ENCODE results near the gene CTR9.

The CTR9 gene

DNA sequence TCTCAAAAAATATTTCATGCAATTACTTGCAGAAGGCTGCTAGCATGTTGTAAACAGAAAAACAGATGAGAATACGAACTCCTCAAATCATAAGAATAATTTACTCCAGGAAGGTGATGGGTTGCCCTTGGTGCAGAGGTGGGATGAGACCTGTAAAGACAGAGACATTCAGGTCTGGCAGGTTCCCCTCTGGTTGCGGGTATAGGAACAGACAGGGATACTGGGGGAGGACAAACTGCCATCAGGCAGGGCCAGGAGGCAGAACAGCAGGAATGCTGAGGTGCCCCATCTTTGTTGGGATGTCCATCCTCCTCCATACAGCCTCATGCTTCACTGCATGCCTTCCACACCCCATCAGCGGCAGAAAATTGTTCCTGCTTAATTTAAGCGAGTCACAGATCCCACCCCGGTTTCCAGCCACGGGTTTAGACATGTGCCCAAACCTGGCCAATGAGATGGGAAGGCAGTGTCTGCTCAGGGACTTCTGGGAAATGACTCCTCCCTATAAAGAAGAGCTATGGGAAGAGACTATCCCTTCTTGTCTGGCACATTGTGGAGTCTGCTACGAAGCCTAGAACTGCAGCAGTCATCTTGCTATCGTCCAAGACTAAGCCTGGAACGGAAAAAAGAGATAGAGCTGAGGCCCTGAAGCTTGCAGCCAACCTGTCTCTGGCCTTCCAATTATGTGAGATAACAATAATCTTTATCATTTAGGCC lies 34.3 kb upstream of the CTR9 start:
- ChIA-PET CTCF (interaction anchor here (0.7 to 1.5 kb wide), 4 partner anchors 20 to 310 kb away, joined by 3 read pairs; partner anchors contain the start of gene RNF141), POLR2A (interaction anchor here (1.1 kb wide), 1 partner anchor 23 kb away, joined by 3 read pairs; the partner anchor contains the start of gene IRAG1)
- TF ChIP-seq, protein P1, sequence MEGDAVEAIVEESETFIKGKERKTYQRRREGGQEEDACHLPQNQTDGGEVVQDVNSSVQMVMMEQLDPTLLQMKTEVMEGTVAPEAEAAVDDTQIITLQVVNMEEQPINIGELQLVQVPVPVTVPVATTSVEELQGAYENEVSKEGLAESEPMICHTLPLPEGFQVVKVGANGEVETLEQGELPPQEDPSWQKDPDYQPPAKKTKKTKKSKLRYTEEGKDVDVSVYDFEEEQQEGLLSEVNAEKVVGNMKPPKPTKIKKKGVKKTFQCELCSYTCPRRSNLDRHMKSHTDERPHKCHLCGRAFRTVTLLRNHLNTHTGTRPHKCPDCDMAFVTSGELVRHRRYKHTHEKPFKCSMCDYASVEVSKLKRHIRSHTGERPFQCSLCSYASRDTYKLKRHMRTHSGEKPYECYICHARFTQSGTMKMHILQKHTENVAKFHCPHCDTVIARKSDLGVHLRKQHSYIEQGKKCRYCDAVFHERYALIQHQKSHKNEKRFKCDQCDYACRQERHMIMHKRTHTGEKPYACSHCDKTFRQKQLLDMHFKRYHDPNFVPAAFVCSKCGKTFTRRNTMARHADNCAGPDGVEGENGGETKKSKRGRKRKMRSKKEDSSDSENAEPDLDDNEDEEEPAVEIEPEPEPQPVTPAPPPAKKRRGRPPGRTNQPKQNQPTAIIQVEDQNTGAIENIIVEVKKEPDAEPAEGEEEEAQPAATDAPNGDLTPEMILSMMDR (IDR thresholded peaks at IDR 0.05; ENCODE audit: insufficient read depth, low read length, missing control alignments), result no peak
- DNase-seq (ENCODE audit: low read depth, low spot score), result no peak
- H3K4me3 ChIP-seq (ENCODE audit: low read depth, low read length), result no peak overlapping the region

DNA sequence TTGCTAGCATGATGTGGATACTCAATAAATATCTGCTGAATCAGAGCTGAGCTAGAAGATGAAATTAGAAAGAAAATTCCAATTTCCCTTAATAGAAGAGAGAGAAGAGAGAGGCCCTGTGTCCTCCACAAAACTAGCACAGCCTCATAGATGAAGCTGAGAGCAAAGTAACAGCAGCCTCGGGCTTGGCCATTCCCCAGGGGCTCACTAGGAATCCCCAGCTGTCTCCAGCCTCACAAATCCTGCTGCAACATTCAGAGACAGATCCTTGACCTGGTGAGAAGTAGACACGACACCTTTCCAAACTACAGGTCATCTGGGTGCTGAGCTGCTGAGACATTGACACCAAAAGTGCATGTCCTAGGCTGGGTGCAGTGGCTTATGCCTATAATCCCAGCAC lies 31.4 kb upstream of the CTR9 start:
- ChIA-PET CTCF (interaction anchor here (0.9 to 1.2 kb wide), 2 partner anchors 11 to 65 kb away, joined by 3 read pairs; no protein-coding TSS in a partner anchor), POLR2A (no interaction called here)
- TF ChIP-seq, protein P1 (IDR thresholded peaks at IDR 0.05; ENCODE audit: insufficient read depth, low read length, missing control alignments), result no peak
- H3K4me3 ChIP-seq (ENCODE audit: low read depth, low read length), result no peak overlapping the region
- no peak for DNase-seq (ENCODE audit: low read depth, low spot score)

DNA sequence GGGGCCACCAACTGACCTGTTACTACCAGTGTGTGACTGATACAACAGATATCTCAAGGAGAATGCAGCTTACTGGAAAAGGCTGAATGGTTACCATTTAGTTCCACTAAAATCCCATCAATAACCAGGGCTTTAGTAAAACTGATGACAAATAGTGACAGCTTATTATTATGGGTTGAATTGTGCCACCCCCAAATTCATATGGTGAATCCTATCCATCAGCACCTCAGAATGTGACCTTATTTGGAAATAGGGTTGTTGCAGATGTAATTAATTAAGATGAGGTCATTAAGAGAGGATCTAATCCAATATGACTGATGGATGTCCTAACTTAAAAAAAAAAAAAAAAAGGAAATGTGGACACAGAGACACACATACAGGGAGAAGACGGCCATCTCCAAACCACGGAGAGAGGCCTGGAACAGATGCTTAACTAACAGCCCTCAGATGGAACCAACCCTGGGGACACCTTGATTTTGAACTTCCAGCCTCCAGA lies 30.1 kb upstream of the CTR9 start:
- POLR2A ChIA-PET, result no interaction called here
- H3K4me3 ChIP-seq (ENCODE audit: low read depth, low read length), result no peak overlapping the region
- CTCF ChIA-PET, result interaction anchor here (0.9 kb wide), 1 partner anchor 9 kb away, joined by 3 read pairs; no protein-coding TSS in a partner anchor
- TF ChIP-seq, protein P1 (IDR thresholded peaks at IDR 0.05; ENCODE audit: insufficient read depth, low read length, missing control alignments), result no peak
- no peak for DNase-seq (ENCODE audit: low read depth, low spot score)

DNA sequence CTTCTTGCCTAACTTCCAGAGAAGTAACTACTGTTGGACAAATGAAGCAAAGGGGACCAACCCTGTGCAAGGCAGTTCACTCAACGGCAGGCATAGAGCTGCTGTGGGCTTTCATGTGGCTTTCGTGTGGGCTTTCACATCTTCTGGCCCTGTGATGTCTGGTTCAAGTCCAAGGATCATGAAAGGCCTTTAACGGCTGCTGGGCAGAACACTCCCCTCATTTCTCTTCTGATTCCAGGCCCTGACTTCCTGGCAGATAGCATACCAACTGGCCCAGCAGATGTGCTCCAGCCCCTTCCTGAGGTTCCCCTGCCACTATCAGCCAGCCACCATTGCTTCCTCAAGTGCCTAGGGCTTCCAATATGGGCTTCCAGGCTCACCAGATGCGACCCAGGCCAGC lies 28.7 kb upstream of the CTR9 start:
- no peak for DNase-seq (ENCODE audit: low read depth, low spot score)
- ChIA-PET CTCF (interaction anchor here (2.5 kb wide), 1 partner anchor 96 kb away, joined by 5 read pairs; no protein-coding TSS in a partner anchor), POLR2A (no interaction called here)
- TF ChIP-seq, protein P1 (IDR thresholded peaks at IDR 0.05; ENCODE audit: insufficient read depth, low read length, missing control alignments), result no peak
- H3K4me3 ChIP-seq (ENCODE audit: low read depth, low read length), result no peak overlapping the region

DNA sequence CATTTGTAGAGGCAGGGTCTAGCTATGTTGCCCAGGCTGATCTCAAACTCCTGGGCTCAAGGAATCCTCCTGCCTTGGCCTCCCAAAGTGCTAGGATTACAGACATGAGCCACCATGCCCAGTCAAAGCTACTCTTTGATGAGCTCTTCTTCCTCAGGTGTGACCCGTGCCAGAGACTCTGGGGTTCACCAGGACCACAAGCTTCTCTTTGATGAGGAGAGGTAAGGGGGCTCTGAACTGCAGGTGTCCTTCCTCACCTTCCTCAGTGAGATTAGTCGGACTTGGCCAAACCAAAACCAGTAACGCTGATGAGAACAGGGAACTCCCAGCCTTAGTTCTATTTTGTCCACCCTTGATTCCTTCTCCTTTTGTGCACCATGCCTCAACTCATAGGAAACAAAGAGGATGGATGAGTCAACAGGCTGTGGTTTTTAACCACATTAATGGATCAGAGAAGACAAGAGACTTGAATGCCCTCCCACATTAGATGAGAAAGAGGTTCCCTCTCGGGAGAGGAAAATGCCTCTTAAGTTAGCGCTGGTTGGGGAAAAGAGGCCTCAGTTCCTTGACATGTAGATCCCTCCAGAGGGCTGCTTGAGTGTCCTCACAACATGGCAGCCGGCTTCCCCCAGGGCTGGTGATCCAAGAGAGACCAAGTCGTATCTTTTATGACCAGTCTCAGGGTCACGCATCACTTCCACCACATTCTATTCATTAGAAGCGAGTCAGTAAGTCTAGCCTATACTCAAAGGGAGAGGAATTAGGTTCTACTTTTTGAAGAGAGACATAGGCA lies 25.7 kb upstream of the CTR9 start:
- DNase-seq (ENCODE audit: low read depth, low spot score), result no peak
- TF ChIP-seq, protein P1 (IDR thresholded peaks at IDR 0.05; ENCODE audit: insufficient read depth, low read length, missing control alignments), result no peak
- POLR2A ChIA-PET, result no interaction called here
- no peak overlapping the region for H3K4me3 ChIP-seq (ENCODE audit: low read depth, low read length)
- CTCF ChIA-PET, result interaction anchor here (0.9 to 1.2 kb wide), 2 partner anchors 11 to 31 kb away, joined by 3 to 4 read pairs; no protein-coding TSS in a partner anchor

DNA sequence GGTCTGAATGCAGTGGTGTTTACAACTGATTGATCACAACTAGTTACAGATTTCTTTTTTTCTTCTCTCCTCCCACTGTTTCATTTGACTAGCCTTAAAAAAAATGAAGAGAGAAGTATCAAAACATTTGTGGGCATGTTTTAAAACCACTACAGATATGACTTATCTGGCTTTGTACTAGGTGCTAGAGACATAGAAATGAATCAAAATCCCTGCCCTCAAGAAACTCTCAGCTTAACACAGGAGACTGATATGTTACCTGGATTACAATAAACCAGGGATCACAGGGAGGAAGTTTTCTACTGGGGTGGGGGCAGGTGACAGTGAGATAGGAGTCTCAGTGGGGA lies 25.2 kb upstream of the CTR9 start:
- TF ChIP-seq, protein P1 (IDR thresholded peaks at IDR 0.05; ENCODE audit: insufficient read depth, low read length, missing control alignments), result no peak
- CTCF ChIA-PET, result no interaction called here
- no peak overlapping the region for H3K4me3 ChIP-seq (ENCODE audit: low read depth, low read length)
- POLR2A ChIA-PET, result no interaction called here
- DNase-seq (ENCODE audit: low read depth, low spot score), result no peak
